GM18951 (cell line): ENCODE results near the gene DRD3.

ENCODE experiments used
- POLR2A ChIP-seq: IDR thresholded peaks from 4 replicates; pipeline ENCODE4 v1.6.1; 2011; ENCODE audit warnings: mild to moderate bottlenecking; ENCODE audit not compliant: insufficient read length, insufficient read depth; ENCODE audit errors: extremely low read depth
- in situ Hi-C: fragments of 300-500 bp; cut with MboI; formaldehyde crosslinking; loops from one replicate; pipeline ENCODE4 v1.12.0; 2022; ENCODE audit warnings: low sequenced_read_pairs, mixed read lengths, inconsistent platforms; ENCODE audit not compliant: unreplicated experiment

The DRD3 gene

DNA sequence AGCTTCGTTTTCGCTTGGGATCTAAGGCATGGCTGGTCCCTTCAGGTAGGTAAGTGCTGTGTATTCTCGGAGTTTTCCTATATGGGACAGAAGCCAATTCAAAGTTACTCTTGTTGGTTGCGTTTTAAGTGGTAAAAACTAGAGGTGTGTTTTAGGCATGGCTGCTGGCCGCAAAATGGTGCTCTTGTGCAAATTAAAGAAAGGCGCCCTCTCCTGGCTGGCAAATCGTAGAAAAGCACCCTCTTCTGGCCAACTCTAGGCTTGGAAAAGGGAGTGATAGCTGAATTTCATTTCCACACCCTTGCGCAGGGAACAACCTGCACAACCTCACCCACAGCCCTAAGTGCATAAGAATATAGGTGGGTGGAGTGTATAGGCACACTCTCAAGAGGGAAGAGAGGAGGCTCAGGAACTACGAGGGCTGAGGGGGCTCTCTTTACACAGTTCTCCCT lies 23.5 kb downstream of the DRD3 start:
- in situ Hi-C loops: loop anchor here (10.0 kb wide), 1 partner anchor 259 kb away; no protein-coding TSS in a partner anchor
- no peak for TF ChIP-seq POLR2A

DNA sequence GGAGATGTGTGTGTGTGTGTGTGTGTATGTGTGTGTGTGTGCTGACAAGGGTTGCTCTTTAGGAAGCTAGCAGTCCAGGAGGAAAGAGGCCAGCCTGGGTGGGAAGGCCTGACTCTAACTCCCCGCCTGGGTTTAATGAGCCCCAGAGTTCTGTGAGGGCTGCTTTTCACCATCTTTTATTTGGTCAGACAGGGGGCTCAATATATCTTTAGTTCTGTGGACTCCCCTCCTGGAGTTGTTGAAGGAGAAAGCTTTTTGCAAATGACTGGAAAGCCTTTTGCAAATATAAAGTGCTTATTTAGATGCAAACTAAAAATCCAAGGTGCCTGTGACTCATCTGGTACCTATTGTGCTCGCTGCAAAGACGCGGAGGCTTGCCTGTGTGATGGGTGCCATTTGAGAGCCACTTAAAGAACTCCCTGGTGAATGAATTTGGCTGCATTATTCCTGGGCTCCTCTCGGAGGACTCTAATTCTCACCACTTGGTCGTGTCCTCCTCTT lies 24.5 kb downstream of the DRD3 start:
- in situ Hi-C loops: loop anchor here (10.0 kb wide), 1 partner anchor 260 kb away; no protein-coding TSS in a partner anchor

DNA sequence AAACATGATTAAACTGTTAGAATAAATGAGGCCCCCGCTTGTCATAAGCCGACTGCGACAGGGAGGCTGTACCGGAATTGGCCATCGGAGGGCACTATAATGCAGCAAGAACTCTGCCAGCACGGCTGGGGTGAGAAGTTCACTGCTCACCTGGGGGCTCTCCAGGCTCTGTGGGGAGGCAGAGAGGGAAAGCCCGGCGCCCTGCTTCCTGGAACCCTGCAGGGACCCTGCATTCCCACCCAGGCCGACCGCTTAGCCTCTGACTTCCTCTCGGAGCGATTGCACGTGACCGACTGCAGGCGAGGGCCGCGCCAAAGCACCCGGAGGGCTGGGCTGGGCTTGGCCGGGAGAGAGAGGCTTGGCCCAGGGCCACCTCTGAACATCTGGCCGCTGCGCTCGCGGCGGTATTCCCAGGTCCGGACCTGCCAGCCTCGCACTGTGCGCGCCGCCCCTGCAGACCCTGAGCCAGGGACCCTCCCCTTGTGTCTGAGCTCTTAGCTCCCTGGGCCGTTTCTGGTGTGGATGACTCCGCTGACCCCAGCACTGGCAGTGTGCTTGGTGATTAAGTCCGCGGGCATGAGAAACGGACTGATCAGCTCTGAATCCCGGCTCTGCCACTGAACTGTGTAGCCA lies 26.2 kb downstream of the DRD3 start:
- in situ Hi-C loops: loop anchor here (10.0 kb wide), 1 partner anchor 262 kb away; no protein-coding TSS in a partner anchor

More for the DNA sequence above, 24.5 kb downstream of the DRD3 start:
- no peak for TF ChIP-seq POLR2A

DNA sequence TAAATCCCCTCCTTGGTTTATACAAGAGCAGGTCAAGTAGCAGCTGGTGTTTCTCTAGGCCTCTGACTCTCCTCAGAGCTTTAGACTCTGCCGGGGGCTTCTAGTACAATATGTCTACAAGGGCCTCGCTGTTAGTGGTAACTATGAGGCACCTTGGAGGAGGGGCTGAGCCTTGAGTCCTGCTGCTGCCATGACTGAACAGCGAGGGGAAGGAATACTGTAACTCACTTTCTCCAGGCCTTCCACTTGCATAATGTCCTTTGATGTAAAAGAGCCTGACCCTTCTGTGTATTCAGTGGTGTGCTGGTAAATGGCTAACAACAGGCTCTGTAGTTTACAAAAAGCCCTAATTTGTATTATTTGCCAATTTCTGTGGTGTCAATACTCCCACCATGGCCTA lies 27.8 kb downstream of the DRD3 start:
- no peak for TF ChIP-seq POLR2A
- in situ Hi-C loops: loop anchor here (10.0 kb wide), 1 partner anchor 264 kb away; no protein-coding TSS in a partner anchor

More for the DNA sequence above, 26.2 kb downstream of the DRD3 start:
- TF ChIP-seq POLR2A: no peak

DNA sequence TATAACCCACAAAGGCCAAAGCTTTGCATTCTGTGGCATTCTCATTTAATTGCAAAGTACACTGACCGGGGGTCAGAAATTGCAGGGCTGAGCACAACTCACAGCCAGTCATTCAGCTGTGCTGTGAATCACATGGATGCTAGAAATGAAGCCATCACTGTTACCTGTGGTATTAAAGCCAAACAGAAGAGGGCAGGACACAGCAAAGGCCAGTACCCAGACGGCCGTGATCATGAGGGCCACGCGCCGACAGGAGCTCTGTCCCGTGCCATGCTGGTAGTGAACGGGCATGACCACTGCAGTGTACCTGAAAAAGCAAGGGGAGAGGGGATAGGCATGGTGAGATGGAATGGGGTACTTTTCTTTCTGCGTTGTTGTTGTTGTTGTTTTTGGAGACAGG lies 31.6 kb downstream of the DRD3 start:
- TF ChIP-seq POLR2A: no peak
- in situ Hi-C loops: no loop called here

DNA sequence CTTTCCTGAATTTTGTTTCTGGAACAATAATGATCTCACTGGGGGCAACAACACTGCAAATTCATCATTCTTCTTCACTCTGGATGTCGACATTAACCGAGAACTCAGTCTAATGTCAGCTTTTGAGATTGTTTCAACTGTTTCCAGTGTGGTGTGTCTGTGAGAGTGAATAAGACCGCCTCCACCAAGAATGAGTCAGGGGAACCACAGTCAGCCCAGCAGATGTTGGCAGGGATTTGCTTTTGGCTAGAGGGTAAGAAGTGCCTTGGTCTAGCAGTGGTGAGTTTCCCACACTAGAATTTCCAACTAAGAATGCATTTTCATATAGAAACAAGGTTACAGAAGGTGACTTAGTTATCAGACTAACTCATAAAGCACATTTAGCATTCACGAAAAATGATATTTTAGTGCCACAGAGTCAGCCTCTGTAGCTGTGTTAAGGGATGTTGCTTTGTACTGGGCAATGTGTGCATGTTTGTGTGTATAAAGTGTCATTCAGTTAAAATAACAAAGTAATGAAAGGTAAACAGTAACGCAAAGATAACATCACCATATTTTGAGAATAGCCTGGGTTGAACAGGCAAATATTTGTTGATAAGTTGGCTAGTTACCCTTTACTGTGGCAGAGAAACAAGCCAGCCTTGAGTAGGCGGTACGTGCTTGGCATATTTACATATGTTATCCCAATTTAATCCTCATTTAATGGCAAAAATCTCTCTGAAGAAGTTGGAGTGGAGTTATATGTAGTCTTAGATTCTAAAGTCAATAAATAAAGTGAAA lies 33.8 kb downstream of the DRD3 start:
- in situ Hi-C loops: no loop called here
- TF ChIP-seq POLR2A: no peak

DNA sequence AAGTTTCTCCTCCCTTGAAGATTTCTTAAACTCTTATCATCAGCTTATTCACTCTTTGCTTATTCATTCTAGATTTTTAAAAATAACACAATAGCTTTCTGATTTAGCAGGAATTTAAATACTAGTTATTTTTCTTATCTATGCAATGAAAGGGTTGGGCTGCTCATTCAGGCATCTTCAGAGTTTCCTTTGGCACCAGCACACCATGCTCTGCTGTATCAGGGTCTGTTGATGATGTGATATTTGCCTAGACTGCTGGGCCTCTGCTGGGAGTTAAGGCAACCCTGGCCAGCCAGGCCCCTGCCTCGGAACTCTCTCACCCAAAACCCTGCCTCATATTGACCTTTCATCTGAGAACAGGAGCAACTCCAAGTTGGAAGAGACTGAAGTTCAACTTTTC lies 35.0 kb downstream of the DRD3 start:
- in situ Hi-C loops: no loop called here

DNA sequence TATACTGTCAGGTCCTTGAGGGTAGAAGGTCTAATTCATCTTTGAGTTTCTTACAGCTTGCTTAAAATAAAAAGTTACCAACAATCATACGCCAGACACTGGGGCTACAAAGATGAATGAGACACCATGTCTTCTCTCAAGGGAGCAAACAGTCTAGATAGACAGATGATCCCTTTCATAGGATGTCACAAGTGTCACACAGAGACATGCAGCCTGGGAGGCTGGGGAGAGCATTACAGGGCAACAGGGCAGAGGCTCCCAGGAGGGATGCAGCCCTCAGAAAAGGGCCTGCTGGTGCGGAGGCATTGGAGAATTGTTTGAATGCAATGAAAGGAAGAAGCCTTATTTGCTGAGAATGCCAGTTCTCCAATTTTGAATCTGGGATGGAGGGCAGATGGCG lies 39.0 kb downstream of the DRD3 start:
- in situ Hi-C loops: no loop called here
- no peak for TF ChIP-seq POLR2A

More for the DNA sequence above, 35.0 kb downstream of the DRD3 start:
- no peak for TF ChIP-seq POLR2A

DNA sequence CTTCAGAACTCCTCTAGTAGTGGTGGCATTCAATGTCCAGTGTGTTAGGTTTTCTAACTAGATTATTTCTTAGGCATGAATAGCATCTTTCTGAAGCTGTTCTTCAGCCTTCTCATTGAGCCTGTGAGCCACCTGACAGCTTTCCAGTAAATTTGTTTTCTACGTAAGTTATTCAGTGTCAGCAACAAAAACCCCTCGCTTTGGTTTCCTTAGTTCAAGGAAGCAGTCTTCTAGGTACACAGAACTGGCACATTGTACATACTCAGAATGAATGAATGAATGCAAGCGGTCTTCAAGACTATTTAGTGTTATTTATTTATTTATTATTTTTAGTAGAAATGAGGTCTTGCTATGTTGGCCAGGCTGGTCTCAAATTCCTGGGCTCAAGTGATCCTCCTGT lies 44.9 kb downstream of the DRD3 start:
- in situ Hi-C loops: no loop called here
- no peak for TF ChIP-seq POLR2A

DNA sequence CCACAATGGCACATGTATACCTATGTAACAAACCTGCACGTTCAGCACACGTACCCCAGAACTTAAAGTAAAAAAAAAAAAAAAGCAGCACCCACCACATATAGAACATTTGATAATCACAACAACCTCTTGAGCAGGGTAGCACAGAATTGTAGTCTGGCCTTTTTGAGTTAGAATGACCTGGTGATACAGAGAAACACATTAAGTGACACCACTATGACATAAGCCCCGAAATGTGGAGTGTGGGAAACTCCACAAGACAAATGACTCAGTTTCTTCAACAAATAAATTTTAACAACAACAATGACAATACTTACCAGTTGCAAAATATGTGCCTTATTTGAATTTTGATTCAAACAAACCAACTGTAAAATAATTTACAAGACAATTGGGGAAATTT lies 46.4 kb downstream of the DRD3 start:
- TF ChIP-seq POLR2A: no peak
- in situ Hi-C loops: no loop called here

DNA sequence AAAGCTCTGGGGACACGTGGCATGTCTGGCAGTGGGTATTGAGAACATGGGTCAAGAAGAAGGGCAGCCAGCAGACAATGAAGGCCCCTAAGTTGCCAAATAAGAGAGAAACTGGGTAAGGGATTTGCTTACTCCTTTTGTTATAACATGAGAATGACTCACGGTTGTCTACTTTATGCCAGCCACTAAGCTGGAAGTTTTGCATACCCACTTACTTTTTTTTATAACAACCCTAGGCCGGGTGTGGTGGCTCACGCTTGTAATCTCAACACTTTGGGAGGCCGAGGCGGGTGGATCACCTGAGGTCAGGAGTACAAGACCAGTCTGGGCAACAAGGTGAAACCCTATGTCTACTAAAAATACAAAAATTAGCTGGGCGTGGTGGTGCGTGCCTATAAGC lies 50.0 kb downstream of the DRD3 start:
- in situ Hi-C loops: no loop called here
- TF ChIP-seq POLR2A: no peak

DNA sequence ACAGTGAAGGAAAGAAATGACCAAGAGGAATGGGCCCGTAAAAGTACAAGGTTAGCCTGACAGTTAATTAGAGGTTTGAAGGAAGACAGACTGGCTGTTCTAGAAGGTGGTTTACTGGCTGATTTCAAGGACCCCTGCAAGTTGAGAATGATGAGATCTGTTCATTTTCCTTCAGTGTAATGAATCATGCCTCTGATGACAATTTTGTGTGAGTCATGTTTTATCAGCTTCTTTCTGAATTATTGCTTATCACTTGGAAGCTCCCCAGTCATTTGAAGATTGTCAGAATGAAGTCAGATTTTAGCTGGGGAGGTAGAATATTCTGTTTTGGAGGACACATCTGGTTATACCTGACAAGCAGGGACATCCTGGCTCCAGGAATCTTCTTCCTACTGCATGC lies 50.6 kb downstream of the DRD3 start:
- in situ Hi-C loops: no loop called here

DNA sequence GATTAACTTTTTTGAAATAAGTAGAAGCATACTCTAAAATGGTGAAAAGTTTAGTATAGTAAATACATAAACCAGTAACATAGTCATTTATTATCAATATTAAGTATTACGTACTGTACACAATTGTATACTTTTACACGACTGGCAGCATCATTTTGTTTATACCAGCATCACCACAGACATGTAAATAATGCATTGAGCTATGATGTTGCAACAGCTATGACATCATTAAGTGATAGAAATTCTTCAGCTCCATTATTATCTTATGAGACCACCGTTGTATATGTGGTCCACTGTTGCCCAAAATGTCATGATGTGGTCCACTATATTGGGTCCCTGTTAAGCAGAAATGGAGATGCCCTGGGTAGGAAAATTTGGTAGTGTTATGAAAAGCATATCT lies 51.3 kb downstream of the DRD3 start:
- in situ Hi-C loops: no loop called here
- no peak for TF ChIP-seq POLR2A

More for the DNA sequence above, 50.6 kb downstream of the DRD3 start:
- TF ChIP-seq POLR2A: no peak
